OCI-LY7 (cell line): ENCODE data around the gene CFLAR.

Experiments used
- CTCF ChIP-seq: fragments of 200-600 bp; sonication (generic); conservative IDR thresholded peaks from 2 replicates; pipeline ENCODE4 v1.5.1; 2014; ENCODE audit warnings: mild to moderate bottlenecking, antibody characterized with exemption, low read length, moderate library complexity, mixed read lengths
- EZH2phosphoT487 ChIP-seq: fragments of 200-600 bp; sonication (generic); IDR thresholded peaks from 2 replicates; pipeline ENCODE4 v1.6.1; 2018; ENCODE audit warnings: low read depth, borderline replicate concordance, mild to moderate bottlenecking, mixed run types, antibody characterized with exemption, low read length, moderate library complexity, mixed read lengths

GRCh38 chr2:201203916-201204654, 88.1 kb downstream of the CFLAR start:
- no peak for TF ChIP-seq CTCF
- TF ChIP-seq EZH2phosphoT487 = no peak
